H54 (cell line): Measurements from ENCODE around the gene GALNT17.

Experiments used
- DNase-seq: peaks from one replicate; pipeline ENCODE4 v3.0.0; 2011; ENCODE audit warnings: low spot score, mixed read lengths; ENCODE audit not compliant: insufficient read length
- FAIRE-seq: peaks from 3 replicates; lab custom pipeline; 2011; peaks lifted over from hg19 to GRCh38; lab: Jason Lieb, UNC
- POLR2A ChIP-seq: IDR thresholded peaks from 2 replicates; pipeline ENCODE4 v1.6.1; 2011; ENCODE audit warnings: low read depth, mild to moderate bottlenecking, low read length

Gene GALNT17

GRCh38 chr7:71408271-71408670, 276.3 kb downstream of the GALNT17 start:
- DNase-seq (no peak), FAIRE-seq (no peak)

GRCh38 chr7:71409550-71410157, 277.7 kb downstream of the GALNT17 start:
- no peak for TF ChIP-seq POLR2A
- FAIRE-seq (no peak), DNase-seq (no peak)

More at GRCh38 chr7:71408271-71408670, 276.3 kb downstream of the GALNT17 start:
- TF ChIP-seq POLR2A = no peak

- FAIRE-seq = no peak
Measured at GRCh38 chr7:71411475-71411874, 279.5 kb downstream of the GALNT17 start.

GRCh38 chr7:71414490-71414889, 282.5 kb downstream of the GALNT17 start:
- FAIRE-seq = no peak
- no peak for TF ChIP-seq POLR2A
- no peak for DNase-seq

More at GRCh38 chr7:71411475-71411874, 279.5 kb downstream of the GALNT17 start:
- DNase-seq = no peak
- no peak for TF ChIP-seq POLR2A

GRCh38 chr7:71419546-71420337, 287.8 kb downstream of the GALNT17 start:
- FAIRE-seq (no peak), DNase-seq (no peak)
- no peak for TF ChIP-seq POLR2A

- no peak for FAIRE-seq
- no peak for DNase-seq
- TF ChIP-seq POLR2A = no peak
Measured at GRCh38 chr7:71422104-71422503, 290.2 kb downstream of the GALNT17 start.

GRCh38 chr7:71424166-71425035, 292.5 kb downstream of the GALNT17 start:
- TF ChIP-seq POLR2A = no peak
- FAIRE-seq (no peak), DNase-seq (no peak)

GRCh38 chr7:71429083-71429482, 297.1 kb downstream of the GALNT17 start:
- TF ChIP-seq POLR2A = no peak
- no peak for FAIRE-seq
- DNase-seq = no peak

- TF ChIP-seq POLR2A = no peak
- FAIRE-seq = no peak
- no peak for DNase-seq
Measured at GRCh38 chr7:71430246-71430645, 298.3 kb downstream of the GALNT17 start.

- TF ChIP-seq POLR2A = no peak
- no peak for DNase-seq
- FAIRE-seq = no peak
Measured at GRCh38 chr7:71439321-71439720, 307.4 kb downstream of the GALNT17 start.

GRCh38 chr7:71442492-71443190, 310.7 kb downstream of the GALNT17 start:
- FAIRE-seq = no peak
- DNase-seq = no peak
- no peak for TF ChIP-seq POLR2A

GRCh38 chr7:71443191-71443530, 311.2 kb downstream of the GALNT17 start:
- TF ChIP-seq POLR2A = no peak
- FAIRE-seq (no peak), DNase-seq (no peak)

- DNase-seq = no peak
- FAIRE-seq = no peak
- no peak for TF ChIP-seq POLR2A
Measured at GRCh38 chr7:71444130-71444529, 312.2 kb downstream of the GALNT17 start.

GRCh38 chr7:71453630-71454029, 321.7 kb downstream of the GALNT17 start:
- DNase-seq (no peak), FAIRE-seq (no peak)
- no peak for TF ChIP-seq POLR2A
